HUES64 (cell line): Measurements from ENCODE around the gene SLC9A4. TPM values are rescaled to one million over a fixed set of nuclear protein-coding genes. Genes with fewer than 3 reads are reported as not detected.

Source experiments
- H3K27ac ChIP-seq: 2 replicates; pipeline ENCODE4 v1.7.0; 2013; ENCODE audit warnings: low read depth, low read length, inconsistent platforms
- H3K27me3 ChIP-seq: 2 replicates; pipeline ENCODE4 v1.6.1; 2013; ENCODE audit warnings: mild to moderate bottlenecking, low read length; ENCODE audit not compliant: insufficient read depth
- H3K36me3 ChIP-seq: 2 replicates; pipeline ENCODE4 v1.6.1; 2013; ENCODE audit warnings: mild to moderate bottlenecking, low read length; ENCODE audit not compliant: insufficient read depth
- H3K4me1 ChIP-seq: 2 replicates; pipeline ENCODE4 v1.6.1; 2013; ENCODE audit warnings: mild to moderate bottlenecking, low read length, moderate library complexity; ENCODE audit not compliant: insufficient read depth
- H3K4me3 ChIP-seq: 2 replicates; pipeline ENCODE4 v1.5.1; 2013; ENCODE audit warnings: mild to moderate bottlenecking, low read length, moderate library complexity
- H3K9ac ChIP-seq: 2 replicates; pipeline ENCODE4 v1.6.1; 2013; ENCODE audit warnings: mild to moderate bottlenecking, low read depth, low read length
- H3K9me3 ChIP-seq: 2 replicates; pipeline ENCODE4 v1.6.1; 2013; ENCODE audit warnings: low read depth, low read length; ENCODE audit not compliant: insufficient read depth
- WGBS: fragments of 150-250, 120-280 bp; methylation state at CpG from one replicate; pipeline ENCODE4 v1.1.7; 2013; ENCODE audit warnings: missing lambda C conversion rate; 5-methylcytosine and 5-hydroxymethylcytosine counted together
- polyA plus RNA-seq, 2 experiments: library from polyadenylated mRNA; stranded (reverse); fragments of 50-300 nt; gene quantifications; one replicate each; pipeline ENCODE4 v1.2.3, GENCODE V29; 2013

The SLC9A4 gene, protein sequence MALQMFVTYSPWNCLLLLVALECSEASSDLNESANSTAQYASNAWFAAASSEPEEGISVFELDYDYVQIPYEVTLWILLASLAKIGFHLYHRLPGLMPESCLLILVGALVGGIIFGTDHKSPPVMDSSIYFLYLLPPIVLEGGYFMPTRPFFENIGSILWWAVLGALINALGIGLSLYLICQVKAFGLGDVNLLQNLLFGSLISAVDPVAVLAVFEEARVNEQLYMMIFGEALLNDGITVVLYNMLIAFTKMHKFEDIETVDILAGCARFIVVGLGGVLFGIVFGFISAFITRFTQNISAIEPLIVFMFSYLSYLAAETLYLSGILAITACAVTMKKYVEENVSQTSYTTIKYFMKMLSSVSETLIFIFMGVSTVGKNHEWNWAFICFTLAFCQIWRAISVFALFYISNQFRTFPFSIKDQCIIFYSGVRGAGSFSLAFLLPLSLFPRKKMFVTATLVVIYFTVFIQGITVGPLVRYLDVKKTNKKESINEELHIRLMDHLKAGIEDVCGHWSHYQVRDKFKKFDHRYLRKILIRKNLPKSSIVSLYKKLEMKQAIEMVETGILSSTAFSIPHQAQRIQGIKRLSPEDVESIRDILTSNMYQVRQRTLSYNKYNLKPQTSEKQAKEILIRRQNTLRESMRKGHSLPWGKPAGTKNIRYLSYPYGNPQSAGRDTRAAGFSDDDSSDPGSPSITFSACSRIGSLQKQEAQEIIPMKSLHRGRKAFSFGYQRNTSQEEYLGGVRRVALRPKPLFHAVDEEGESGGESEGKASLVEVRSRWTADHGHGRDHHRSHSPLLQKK
- polyA plus RNA-seq (2013, experiment 1 of 2), result not detected
- not detected for polyA plus RNA-seq (2013, experiment 2 of 2)

DNA sequence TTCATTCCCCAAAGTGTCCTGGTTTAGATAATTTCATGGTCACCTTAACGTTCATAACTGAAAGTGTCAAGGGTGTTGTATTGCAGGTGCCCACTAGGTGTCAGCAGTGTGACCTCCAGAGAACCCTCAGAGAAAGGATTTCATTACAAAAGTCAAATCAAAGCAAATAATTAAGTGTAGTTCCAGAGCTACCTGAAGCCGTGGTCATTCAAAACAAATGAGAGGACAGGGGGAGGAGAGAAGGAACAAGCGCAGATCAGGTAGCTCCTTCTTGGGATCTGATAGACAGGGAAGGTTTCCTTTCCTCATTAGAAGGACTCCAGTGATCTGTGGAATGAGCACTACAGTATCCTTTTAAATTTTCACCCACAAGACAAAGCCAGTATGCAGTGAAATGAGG lies at the start of gene SLC9A4:
Gene SLC9A4, plus strand, starts transcription at position 207 of the 400 bp plus-strand sequence. CDS start 534 bp downstream, outside the sequence.
- H3K27ac ChIP-seq, result no peak within 1 kb of the TSS
- no peaks in the 10 kb centered on the region for H3K36me3 ChIP-seq
- WGBS, result 25% methylated on average over 3 of the region's 3 CpGs
- peaks cover 5% of the 10 kb centered on the region; the same call in 1 of the 2 replicates for H3K9me3 ChIP-seq
- H3K4me1 ChIP-seq, result 0 out of 2 replicates have a peak, but pooled peaks cover 3% of the 10 kb centered on the region
- H3K9ac ChIP-seq, result no peak within 1 kb of the TSS
- no peak within 1 kb of the TSS for H3K4me3 ChIP-seq
- no peaks in the 10 kb centered on the region for H3K27me3 ChIP-seq

DNA sequence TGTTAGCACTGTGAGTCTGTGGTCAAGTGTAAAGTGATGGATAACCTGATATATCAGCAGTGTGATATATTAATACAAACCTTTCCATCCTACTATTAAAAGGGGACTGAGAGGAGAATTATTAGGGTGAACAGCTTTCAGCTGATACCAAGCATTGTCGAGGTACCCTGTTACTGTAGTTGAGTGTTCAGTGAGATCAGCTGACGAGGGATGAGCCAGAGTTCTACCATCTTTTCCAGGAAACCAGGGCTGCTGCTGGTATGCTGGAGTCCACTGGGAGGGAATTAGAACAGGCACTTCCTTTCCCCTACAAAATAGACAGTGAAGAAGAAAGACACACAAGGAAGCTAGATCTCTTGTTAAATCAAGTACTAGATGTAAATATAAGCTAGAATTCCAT lies 49.7 kb upstream of the SLC9A4 start:
- 94% methylated on average over 2 of the region's 2 CpGs for whole genome bisulfite sequencing
- no peak overlapping the region for H3K4me3 ChIP-seq
- no peak overlapping the region for H3K27ac ChIP-seq
- no peak overlapping the region for H3K9ac ChIP-seq
- no peaks in the 10 kb centered on the region for H3K36me3 ChIP-seq
- H3K9me3 ChIP-seq, result no peaks in the 10 kb centered on the region
- no peaks in the 10 kb centered on the region for H3K4me1 ChIP-seq
- no peaks in the 10 kb centered on the region for H3K27me3 ChIP-seq

DNA sequence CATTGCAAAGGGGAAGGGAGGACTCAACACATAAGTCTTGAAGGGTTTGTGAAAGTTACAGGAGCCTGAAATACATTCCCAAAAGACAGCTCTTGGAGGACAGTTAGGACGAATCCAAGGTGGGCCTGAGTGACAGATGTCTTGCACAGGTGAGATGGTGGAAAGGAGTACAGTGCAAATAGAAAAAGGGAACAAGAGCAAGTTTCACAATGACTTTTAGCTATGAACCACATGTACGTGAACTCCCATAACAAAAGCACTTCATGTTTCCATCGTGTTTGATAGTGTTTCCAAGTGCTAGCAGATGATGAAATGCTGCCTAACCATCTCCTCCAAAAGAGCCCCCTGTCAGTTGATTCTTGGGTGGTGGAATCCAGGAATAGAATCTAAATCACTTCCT lies 48.3 kb upstream of the SLC9A4 start:
- Histone ChIP-seq H3K4me1 (no peaks in the 10 kb centered on the region), H3K27ac (no peak overlapping the region), H3K9ac (no peak overlapping the region), H3K4me3 (no peak overlapping the region), H3K36me3 (no peaks in the 10 kb centered on the region), H3K27me3 (no peaks in the 10 kb centered on the region), H3K9me3 (no peaks in the 10 kb centered on the region)
- WGBS, result 90% methylated on average over 3 of the region's 3 CpGs

DNA sequence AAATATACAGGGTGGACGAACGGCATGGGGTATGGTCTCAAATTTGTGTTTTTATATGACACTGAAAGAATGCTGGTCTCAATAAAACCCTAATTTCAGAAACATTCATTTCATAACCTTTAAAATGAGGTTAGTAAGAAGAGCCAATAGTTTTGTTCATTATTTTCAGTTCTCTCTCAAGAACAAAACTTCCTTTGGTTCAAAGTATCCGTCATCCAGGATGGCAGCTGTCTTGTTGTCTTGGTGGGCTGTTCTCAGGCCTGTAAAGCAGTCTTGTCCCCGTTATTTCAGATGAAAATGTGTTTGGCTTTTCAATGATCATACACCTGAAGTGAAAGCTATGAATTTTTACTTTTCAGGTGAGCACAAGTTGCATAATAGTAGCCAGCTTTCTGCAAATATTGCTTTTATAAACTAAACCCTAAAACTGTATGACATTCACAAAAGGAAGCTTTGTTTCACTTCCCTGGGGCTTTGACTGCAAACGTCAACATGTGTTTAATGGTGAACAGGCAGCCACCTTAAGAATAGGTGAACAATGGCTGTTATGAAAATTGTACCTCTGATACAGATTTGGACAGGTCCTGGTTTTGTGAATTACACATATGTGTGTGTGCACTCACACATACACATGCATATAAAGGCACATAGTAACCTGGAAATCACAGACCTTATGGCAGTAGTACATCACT lies 47.4 kb upstream of the SLC9A4 start:
- H3K36me3 ChIP-seq, result no peaks in the 10 kb centered on the region
- whole genome bisulfite sequencing, result 81% methylated on average over 3 of the region's 5 CpGs
- H3K27ac ChIP-seq, result no peak overlapping the region
- no peaks in the 10 kb centered on the region for H3K4me1 ChIP-seq
- H3K27me3 ChIP-seq, result no peaks in the 10 kb centered on the region
- H3K9ac ChIP-seq, result no peak overlapping the region
- no peaks in the 10 kb centered on the region for H3K9me3 ChIP-seq
- no peak overlapping the region for H3K4me3 ChIP-seq

DNA sequence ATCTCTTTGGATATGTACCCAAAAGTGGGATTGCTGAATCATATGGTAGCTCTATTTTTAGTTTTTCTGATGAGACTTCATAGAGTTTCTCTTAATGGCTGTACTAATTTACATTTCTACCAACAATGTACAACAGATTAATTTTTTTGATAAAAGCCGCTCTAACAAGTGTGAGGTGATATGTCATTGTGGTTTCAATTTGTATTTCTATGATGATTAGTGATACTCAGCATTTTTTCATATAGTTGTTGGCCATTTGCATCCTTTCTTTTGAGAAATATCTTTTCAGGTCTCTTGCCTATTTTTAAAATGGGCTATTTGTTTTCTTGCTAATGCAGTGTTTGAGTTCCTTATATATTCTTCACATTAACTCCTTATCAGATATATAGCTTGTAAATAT lies 45.8 kb upstream of the SLC9A4 start:
- Histone ChIP-seq H3K9me3 (no peaks in the 10 kb centered on the region), H3K9ac (no peak overlapping the region), H3K27ac (no peak overlapping the region), H3K4me3 (no peak overlapping the region), H3K36me3 (no peaks in the 10 kb centered on the region), H3K27me3 (no peaks in the 10 kb centered on the region), H3K4me1 (no peaks in the 10 kb centered on the region)
- WGBS, result no CpG with 5 or more reads among the region's 1 CpG

DNA sequence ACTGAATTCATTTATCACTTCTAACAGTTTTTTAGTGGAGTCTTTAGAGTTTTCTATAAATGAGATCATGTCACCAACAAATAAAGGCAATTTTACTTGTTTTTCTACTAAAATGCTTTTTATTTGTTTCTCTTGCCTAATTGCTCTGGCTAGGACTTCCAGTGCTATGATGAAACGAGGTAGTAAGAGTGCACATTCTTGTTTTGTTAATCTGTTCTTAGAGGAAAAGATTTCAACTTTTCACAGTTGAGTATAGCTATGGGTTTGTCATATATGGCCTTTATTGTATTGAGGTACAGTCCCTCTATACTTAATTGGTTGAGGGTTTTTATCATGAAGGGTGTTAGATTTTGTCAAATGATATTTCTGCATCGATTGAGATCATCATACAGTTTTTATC lies 44.5 kb upstream of the SLC9A4 start:
- Histone ChIP-seq H3K27ac (no peak overlapping the region), H3K9ac (no peak overlapping the region), H3K9me3 (no peaks in the 10 kb centered on the region), H3K36me3 (no peaks in the 10 kb centered on the region), H3K27me3 (no peaks in the 10 kb centered on the region), H3K4me3 (no peak overlapping the region), H3K4me1 (no peaks in the 10 kb centered on the region)
- WGBS, result 94% methylated on average over 1 of the region's 2 CpGs

DNA sequence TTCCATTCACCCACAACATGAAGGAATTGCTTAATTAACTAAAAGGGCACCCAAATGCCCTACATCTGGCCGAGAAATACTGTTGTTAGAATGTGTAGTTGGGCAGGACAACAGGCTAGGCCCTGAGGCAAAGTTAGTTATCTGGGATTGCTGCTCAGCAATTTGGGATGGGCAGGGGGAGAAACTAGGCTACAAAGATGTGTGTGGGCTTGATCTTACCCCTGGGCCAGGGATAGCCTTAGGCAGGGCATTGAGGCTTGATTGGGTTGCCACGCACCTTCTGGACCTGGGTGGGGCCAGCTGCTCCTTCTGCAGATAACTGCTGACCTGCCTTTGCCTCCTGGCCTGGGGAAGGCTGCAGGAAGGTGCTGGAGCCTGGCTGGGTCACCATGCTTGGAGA lies 40.6 kb upstream of the SLC9A4 start:
- Histone ChIP-seq H3K27ac (no peak overlapping the region), H3K36me3 (no peaks in the 10 kb centered on the region), H3K4me3 (no peak overlapping the region), H3K9me3 (no peaks in the 10 kb centered on the region), H3K4me1 (no peaks in the 10 kb centered on the region), H3K9ac (no peak overlapping the region), H3K27me3 (no peaks in the 10 kb centered on the region)
- WGBS, result 85% methylated on average over 2 of the region's 2 CpGs

DNA sequence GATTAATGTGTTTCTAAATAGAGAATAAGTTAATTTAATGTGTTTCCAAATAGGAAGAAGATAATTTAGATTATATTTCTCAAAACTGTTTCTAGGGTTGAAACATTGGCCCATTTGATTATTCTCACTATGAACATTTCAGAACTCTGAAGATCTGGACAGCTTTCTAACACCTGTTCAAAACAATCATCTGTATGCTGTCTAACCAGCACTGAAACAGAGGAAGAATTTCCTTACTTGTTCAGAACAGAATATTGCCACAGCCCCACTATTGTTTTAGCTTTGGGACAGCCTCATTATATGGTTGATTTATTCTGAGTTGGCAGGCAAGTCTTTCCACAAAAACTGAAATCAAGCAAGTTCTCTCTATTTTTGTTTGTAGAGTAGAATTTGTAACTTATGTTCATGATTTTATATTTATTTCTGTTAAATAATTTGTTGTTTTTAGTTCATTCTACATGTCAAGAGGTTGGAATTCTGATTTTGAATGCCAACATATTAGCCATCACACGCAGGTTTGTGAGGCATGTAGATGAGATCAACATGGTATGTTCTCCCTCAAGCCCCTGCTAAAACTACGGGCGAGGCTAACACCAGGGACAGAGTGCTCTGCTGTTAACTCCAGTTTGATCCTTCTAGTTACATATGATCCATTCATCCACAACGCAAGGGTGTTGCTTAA lies 38.9 kb upstream of the SLC9A4 start:
- WGBS, result 93% methylated on average over 4 of the region's 4 CpGs
- Histone ChIP-seq H3K36me3 (no peaks in the 10 kb centered on the region), H3K27ac (no peak overlapping the region), H3K9me3 (no peaks in the 10 kb centered on the region), H3K4me3 (no peak overlapping the region), H3K4me1 (no peaks in the 10 kb centered on the region), H3K9ac (no peak overlapping the region), H3K27me3 (no peaks in the 10 kb centered on the region)

DNA sequence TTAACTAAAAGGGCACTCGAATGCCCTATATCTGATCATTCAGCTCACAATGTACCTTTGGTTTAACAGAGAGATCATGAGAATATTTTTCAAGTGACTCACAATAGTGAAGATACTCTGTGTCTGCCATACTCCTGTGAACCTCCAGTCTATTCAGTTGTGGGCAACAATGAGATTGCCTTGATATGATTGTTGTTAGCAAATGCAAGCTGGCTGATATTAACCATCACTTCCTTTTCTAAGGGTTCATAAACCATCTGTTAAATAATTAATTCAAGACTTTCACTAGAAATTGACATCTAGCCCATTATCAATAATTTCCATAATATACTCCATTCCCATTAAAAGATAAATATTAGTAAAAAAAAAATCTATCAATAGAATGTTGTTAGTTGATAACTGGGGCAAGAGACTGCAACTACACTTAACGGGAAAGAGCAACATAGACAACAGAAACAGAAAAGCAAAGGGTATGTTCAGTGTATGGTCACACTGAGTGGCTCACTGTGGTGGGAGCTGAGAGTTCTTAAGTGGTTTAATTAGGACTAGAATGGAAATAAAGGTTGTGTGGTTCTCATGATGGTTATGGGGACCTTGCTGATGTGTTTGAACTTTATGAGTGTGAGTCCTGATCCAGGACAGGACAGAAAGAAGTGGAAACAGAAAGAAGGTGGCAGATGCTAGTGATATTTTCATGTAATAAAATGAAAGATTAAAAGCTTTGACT lies 38.2 kb upstream of the SLC9A4 start:
- WGBS, result 97% methylated on average over 2 of the region's 2 CpGs
- Histone ChIP-seq H3K36me3 (no peaks in the 10 kb centered on the region), H3K4me1 (no peaks in the 10 kb centered on the region), H3K27ac (no peak overlapping the region), H3K27me3 (no peaks in the 10 kb centered on the region), H3K4me3 (no peak overlapping the region), H3K9me3 (no peaks in the 10 kb centered on the region), H3K9ac (no peak overlapping the region)

DNA sequence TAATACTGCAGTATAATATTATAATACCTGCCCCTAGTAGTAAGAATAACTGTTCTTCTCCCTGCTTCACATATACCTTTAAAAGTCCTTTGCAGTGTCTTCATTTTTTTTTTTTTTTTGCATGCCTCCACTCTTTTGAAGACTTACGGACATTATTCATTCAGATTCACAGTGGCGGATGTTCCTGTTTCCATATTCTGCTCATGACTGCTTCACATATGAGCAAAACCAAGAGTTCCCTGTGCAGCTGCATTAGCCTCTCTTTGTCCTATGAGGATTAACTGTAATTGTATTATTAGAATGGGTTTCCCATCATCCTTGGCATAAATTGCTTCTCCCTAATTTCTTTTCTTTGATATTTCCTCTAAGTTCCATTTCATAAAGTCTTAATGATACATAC lies 37.3 kb upstream of the SLC9A4 start:
- WGBS, result 98% methylated on average over 2 of the region's 2 CpGs
- Histone ChIP-seq H3K27me3 (no peaks in the 10 kb centered on the region), H3K36me3 (no peaks in the 10 kb centered on the region), H3K9me3 (no peaks in the 10 kb centered on the region), H3K9ac (no peak overlapping the region), H3K27ac (no peak overlapping the region), H3K4me3 (no peak overlapping the region), H3K4me1 (no peaks in the 10 kb centered on the region)
